ENCODE results near the gene ZNF628.
"Not testable (repeated sequence)": the region's sequence is repeated elsewhere in the genome, so short reads cannot be mapped to it uniquely, and the experiment has no call there.

ZNF628 gene

DNA sequence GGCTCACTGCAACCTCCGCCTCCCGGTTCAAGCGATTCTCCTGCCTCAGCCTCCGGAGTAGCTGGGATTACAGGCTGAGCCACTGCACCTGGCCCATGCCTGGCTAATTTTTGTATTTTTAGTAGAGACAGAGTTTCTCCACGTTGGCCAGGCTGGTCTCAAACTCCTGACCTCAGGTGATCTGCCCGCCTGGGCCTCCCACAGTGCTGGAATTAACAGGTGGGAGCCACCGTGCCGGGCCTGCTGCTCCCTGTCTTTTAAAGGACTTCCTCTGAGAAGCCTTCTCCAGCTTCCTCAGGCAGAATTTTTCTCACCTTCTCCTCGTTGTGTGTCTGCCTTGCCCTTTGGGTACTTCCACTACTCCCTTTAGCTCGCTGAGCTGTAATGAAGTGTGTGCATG lies 20.4 kb downstream of the ZNF628 start:
- H3K4me1 ChIP-seq (ENCODE audit: control insufficient read depth, insufficient read depth, low read length); H3K4me3 ChIP-seq (ENCODE audit: low read depth, low read length); H3K9me3 ChIP-seq (ENCODE audit: control insufficient read depth, insufficient read depth, low read depth, low read length); H3K27ac ChIP-seq (ENCODE audit: extremely low read depth, low read depth, low read length); H3K36me3 ChIP-seq (ENCODE audit: control insufficient read depth in 2 of 2, insufficient read depth in 1 of 2, low read length in 2 of 2): not testable (repeated sequence)
- ChIA-PET POLR2A (interaction anchor here (1.5 to 1.8 kb wide), 2 partner anchors 12 to 20 kb away, joined by 7 to 8 read pairs; partner anchors contain the start of genes NAT14 and ZNF628), CTCF (interaction anchor here (0.9 to 2.6 kb wide), 2 partner anchors 29 to 196 kb away, joined by 3 to 14 read pairs; no protein-coding TSS in a partner anchor)
- TF ChIP-seq SCRT2 (tag by site-specific recombination; IDR thresholded peaks at IDR 0.05), result peak; percentile 63; the same call in 1 of the 2 replicates

DNA sequence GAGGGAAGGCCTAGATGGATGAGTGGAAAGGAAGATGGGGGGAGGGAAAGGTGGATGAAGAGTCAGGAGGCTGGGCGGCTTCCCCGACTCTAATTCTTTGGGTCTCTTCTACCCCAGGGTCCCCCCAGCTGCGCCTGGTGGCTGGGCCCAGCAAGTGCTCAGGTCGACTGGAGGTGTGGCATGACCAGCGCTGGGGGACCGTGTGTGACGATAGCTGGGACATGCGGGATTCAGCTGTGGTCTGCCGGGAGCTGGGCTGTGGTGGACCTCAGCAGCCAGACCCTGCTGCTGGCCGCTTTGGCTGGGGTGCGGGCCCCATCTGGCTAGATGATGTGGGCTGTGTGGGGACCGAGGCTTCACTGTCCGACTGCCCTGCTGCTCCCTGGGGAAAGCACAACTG lies 21.3 kb downstream of the ZNF628 start:
- ChIA-PET CTCF (interaction anchor here (1.3 to 2.3 kb wide), 2 partner anchors 30 to 357 kb away, joined by 3 to 24 read pairs; no protein-coding TSS in a partner anchor), POLR2A (interaction anchor here (1.4 to 1.8 kb wide), 3 partner anchors 11 to 21 kb away, joined by 3 to 8 read pairs (median 4); partner anchors contain the start of genes NAT14 and ZNF628)
- Histone ChIP-seq H3K4me3 (ENCODE audit: low read depth, low read length) (no peak overlapping the region), H3K4me1 (ENCODE audit: control insufficient read depth, insufficient read depth, low read length) (no peaks in the 10 kb centered on the region), H3K36me3 (ENCODE audit: control insufficient read depth in 2 of 2, insufficient read depth in 1 of 2, low read length in 2 of 2) (no peaks in the 10 kb centered on the region), H3K27ac (ENCODE audit: extremely low read depth, low read depth, low read length) (no peak overlapping the region), H3K9me3 (ENCODE audit: control insufficient read depth, insufficient read depth, low read depth, low read length) (no peaks in the 10 kb centered on the region)
- TF ChIP-seq KLF8 (tag by site-specific recombination; IDR thresholded peaks at IDR 0.05) (no peak), ZNF366 (tag by site-specific recombination; conservative IDR thresholded peaks at IDR 0.05) (0 out of 2 replicates have a peak, but pooled peaks have one; percentile 41)

DNA sequence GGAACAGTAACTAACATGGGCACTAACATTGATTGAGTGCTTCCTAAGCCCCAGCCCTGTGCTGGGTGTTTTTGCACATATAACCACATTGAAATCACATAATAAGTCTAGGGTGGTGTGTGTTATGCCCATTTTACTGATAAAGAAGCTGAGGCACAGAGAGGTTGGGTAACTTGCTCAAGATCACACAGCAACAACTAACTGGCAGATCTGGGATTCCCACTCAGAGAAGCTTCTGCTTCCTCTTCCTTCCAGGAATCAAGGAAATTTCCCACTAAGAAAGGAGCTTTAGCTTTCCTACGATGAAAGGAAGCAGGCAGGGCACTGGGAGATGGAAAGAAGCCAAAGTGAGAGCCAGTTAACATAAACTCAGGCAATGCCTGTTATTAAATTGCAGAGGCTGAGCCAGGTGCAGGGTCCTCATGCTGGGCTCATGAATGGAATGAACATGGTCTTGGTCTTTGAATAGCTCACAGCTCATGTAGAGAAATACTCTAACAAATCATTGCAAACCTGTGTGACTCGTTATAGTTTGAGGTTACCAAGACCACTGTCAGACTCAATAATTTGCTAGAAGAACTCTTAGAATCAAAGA lies 21.9 kb downstream of the ZNF628 start:
- H3K9me3 ChIP-seq (ENCODE audit: control insufficient read depth, insufficient read depth, low read depth, low read length), result no peaks in the 10 kb centered on the region
- ChIA-PET POLR2A (interaction anchor here (1.4 to 1.7 kb wide), 2 partner anchors 12 to 22 kb away, joined by 3 to 4 read pairs; partner anchors contain the start of gene ZNF628), CTCF (interaction anchor here (0.6 to 2.3 kb wide), 5 partner anchors 31 to 673 kb away, joined by 3 to 24 read pairs (median 3); no protein-coding TSS in a partner anchor)
- no peaks in the 10 kb centered on the region for H3K36me3 ChIP-seq (ENCODE audit: control insufficient read depth in 2 of 2, insufficient read depth in 1 of 2, low read length in 2 of 2)
- peak; percentile 89; the same call in 1 of the 2 replicates for TF ChIP-seq ZNF768 (tag by site-specific recombination; IDR thresholded peaks at IDR 0.05)
- TF ChIP-seq, protein P1, sequence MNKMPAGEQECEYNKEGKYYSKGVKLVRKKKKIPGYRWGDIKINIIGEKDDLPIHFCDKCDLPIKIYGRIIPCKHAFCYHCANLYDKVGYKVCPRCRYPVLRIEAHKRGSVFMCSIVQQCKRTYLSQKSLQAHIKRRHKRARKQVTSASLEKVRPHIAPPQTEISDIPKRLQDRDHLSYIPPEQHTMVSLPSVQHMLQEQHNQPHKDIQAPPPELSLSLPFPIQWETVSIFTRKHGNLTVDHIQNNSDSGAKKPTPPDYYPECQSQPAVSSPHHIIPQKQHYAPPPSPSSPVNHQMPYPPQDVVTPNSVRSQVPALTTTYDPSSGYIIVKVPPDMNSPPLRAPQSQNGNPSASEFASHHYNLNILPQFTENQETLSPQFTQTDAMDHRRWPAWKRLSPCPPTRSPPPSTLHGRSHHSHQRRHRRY (tag by site-specific recombination; IDR thresholded peaks at IDR 0.05), result no peak
- H3K4me1 ChIP-seq (ENCODE audit: control insufficient read depth, insufficient read depth, low read length), result no peaks in the 10 kb centered on the region
- no peak overlapping the region for H3K4me3 ChIP-seq (ENCODE audit: low read depth, low read length)
- no peak overlapping the region for H3K27ac ChIP-seq (ENCODE audit: extremely low read depth, low read depth, low read length)

DNA sequence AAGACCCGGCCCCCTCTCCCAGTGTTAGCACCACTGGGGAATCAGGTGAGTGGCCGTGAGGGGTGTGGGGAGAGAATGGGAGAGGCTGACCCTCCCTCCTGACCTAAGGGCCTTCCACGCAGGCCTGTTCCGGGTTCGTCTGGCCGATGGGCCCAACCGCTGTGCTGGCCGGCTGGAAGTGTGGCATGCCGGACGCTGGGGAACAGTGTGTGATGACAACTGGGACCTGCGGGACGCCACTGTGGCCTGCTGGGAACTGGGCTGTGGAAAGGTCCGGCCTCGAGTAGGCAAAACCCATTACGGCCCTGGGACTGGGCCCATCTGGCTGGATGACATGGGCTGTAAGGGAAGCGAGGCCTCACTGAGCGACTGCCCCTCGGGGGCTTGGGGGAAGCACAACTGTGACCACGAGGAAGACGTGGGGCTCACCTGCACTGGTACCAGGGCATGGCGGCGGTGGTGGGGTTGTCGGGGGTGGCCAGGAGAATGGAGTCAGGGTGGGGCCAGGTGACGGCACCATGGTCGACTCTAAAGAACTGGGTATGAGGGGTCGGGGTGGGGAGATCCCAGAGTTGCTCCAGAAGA lies 24.0 kb downstream of the ZNF628 start:
- Histone ChIP-seq H3K36me3 (ENCODE audit: control insufficient read depth in 2 of 2, insufficient read depth in 1 of 2, low read length in 2 of 2) (no peaks in the 10 kb centered on the region), H3K9me3 (ENCODE audit: control insufficient read depth, insufficient read depth, low read depth, low read length) (no peaks in the 10 kb centered on the region), H3K27ac (ENCODE audit: extremely low read depth, low read depth, low read length) (no peak overlapping the region), H3K4me1 (ENCODE audit: control insufficient read depth, insufficient read depth, low read length) (no peaks in the 10 kb centered on the region), H3K4me3 (ENCODE audit: low read depth, low read length) (no peak overlapping the region)
- ChIA-PET CTCF (interaction anchor here (0.9 to 12.1 kb wide), 3 partner anchors 15 to 33 kb away, joined by 3 to 152 read pairs (median 4); partner anchors contain the start of gene NAT14), POLR2A (interaction anchor here (0.7 kb wide), 1 partner anchor 24 kb away, joined by 3 read pairs; the partner anchor contains the start of gene ZNF628)
- TF ChIP-seq, protein P2, sequence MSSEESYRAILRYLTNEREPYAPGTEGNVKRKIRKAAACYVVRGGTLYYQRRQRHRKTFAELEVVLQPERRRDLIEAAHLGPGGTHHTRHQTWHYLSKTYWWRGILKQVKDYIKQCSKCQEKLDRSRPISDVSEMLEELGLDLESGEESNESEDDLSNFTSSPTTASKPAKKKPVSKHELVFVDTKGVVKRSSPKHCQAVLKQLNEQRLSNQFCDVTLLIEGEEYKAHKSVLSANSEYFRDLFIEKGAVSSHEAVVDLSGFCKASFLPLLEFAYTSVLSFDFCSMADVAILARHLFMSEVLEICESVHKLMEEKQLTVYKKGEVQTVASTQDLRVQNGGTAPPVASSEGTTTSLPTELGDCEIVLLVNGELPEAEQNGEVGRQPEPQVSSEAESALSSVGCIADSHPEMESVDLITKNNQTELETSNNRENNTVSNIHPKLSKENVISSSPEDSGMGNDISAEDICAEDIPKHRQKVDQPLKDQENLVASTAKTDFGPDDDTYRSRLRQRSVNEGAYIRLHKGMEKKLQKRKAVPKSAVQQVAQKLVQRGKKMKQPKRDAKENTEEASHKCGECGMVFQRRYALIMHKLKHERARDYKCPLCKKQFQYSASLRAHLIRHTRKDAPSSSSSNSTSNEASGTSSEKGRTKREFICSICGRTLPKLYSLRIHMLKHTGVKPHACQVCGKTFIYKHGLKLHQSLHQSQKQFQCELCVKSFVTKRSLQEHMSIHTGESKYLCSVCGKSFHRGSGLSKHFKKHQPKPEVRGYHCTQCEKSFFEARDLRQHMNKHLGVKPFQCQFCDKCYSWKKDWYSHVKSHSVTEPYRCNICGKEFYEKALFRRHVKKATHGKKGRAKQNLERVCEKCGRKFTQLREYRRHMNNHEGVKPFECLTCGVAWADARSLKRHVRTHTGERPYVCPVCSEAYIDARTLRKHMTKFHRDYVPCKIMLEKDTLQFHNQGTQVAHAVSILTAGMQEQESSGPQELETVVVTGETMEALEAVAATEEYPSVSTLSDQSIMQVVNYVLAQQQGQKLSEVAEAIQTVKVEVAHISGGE (tag by site-specific recombination; conservative IDR thresholded peaks at IDR 0.05; ENCODE audit: low read depth), result no peak
- TF ChIP-seq, protein P3, sequence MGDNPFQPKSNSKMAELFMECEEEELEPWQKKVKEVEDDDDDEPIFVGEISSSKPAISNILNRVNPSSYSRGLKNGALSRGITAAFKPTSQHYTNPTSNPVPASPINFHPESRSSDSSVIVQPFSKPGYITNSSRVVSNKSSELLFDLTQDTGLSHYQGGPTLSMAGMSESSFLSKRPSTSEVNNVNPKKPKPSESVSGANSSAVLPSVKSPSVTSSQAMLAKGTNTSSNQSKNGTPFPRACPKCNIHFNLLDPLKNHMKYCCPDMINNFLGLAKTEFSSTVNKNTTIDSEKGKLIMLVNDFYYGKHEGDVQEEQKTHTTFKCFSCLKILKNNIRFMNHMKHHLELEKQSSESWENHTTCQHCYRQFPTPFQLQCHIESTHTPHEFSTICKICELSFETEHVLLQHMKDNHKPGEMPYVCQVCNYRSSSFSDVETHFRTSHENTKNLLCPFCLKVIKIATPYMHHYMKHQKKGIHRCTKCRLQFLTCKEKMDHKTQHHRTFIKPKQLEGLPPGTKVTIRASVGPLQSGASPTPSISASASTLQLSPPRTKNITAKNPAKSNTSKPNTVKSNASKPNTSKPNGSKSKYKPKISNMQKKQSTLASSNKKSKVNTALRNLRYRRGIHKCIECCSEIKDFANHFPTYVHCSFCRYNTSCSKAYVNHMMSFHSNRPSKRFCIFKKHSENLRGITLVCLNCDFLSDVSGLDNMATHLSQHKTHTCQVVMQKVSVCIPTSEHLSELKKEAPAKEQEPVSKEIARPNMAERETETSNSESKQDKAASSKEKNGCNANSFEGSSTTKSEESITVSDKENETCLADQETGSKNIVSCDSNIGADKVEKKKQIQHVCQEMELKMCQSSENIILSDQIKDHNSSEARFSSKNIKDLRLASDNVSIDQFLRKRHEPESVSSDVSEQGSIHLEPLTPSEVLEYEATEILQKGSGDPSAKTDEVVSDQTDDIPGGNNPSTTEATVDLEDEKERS (tag by site-specific recombination; IDR thresholded peaks at IDR 0.05), result no peak
- no peak for TF ChIP-seq SALL2 (tag by site-specific recombination; IDR thresholded peaks at IDR 0.05; ENCODE audit: borderline replicate concordance)
- TF ChIP-seq ZBTB1 (tag by site-specific recombination; IDR thresholded peaks at IDR 0.05), result no peak
- no peak for TF ChIP-seq SP7 (tag by site-specific recombination; IDR thresholded peaks at IDR 0.05)
- TF ChIP-seq SETDB1 (IDR thresholded peaks at IDR 0.05; ENCODE audit: insufficient read length, low read length), result no peak
- TF ChIP-seq, protein P4, sequence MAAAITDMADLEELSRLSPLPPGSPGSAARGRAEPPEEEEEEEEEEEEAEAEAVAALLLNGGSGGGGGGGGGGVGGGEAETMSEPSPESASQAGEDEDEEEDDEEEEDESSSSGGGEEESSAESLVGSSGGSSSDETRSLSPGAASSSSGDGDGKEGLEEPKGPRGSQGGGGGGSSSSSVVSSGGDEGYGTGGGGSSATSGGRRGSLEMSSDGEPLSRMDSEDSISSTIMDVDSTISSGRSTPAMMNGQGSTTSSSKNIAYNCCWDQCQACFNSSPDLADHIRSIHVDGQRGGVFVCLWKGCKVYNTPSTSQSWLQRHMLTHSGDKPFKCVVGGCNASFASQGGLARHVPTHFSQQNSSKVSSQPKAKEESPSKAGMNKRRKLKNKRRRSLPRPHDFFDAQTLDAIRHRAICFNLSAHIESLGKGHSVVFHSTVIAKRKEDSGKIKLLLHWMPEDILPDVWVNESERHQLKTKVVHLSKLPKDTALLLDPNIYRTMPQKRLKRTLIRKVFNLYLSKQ (tag by site-specific recombination; IDR thresholded peaks at IDR 0.05; ENCODE audit: borderline replicate concordance), result no peak
- no peak for TF ChIP-seq GLIS2 (tag by site-specific recombination; IDR thresholded peaks at IDR 0.05)
- TF ChIP-seq ZNF202 (tag by site-specific recombination; IDR thresholded peaks at IDR 0.05; ENCODE audit: borderline replicate concordance), result no peak
- TF ChIP-seq ZNF623 (tag by site-specific recombination; IDR thresholded peaks at IDR 0.05), result no peak
- TF ChIP-seq ZNF548 (tag by site-specific recombination; IDR thresholded peaks at IDR 0.05), result no peak
- no peak for TF ChIP-seq ZNF768 (tag by site-specific recombination; IDR thresholded peaks at IDR 0.05)

Data from HEK293 (cell line).